Measurements from ENCODE around the gene VEZT. TPM values are rescaled to one million over a fixed set of nuclear protein-coding genes. Genes with fewer than 3 reads are reported as not detected.
"Not testable (repeated sequence)": the region's sequence is repeated elsewhere in the genome, so short reads cannot be mapped to it uniquely, and the experiment has no call there.

VEZT gene
- total RNA-seq, 1 experiment from 2014 or later: 77.4 TPM

GRCh38 chr12:95303476-95303875 lies 85.9 kb downstream of the VEZT start:
- Mint-ChIP-seq H3K4me3 (ENCODE audit: unreplicated experiment) (no peak overlapping the region), H3K4me1 (ENCODE audit: low read depth, unreplicated experiment) (no peaks in the 10 kb centered on the region), H3K9me3 (ENCODE audit: unreplicated experiment) (no peaks in the 10 kb centered on the region), H3K27ac (ENCODE audit: unreplicated experiment) (no peak overlapping the region), H3K36me3 (ENCODE audit: insufficient read depth, unreplicated experiment) (peaks cover 29% of the 10 kb centered on the region), H3K27me3 (ENCODE audit: insufficient read depth, unreplicated experiment) (no peaks in the 10 kb centered on the region)
- no peak for DNase-seq
- TF ChIP-seq CTCF (IDR thresholded peaks at IDR 0.05; ENCODE audit: insufficient read depth in 1 of 2, low read depth in 1 of 2, low read length in 1 of 2, severe bottlenecking in 1 of 2, unreplicated experiment in 1 of 2): no peak
- Histone ChIP-seq H3K36me3 (ENCODE audit: control insufficient read depth, insufficient read depth, low read length) (no peaks in the 10 kb centered on the region), H3K4me3 (ENCODE audit: low read depth, low read length) (no peak overlapping the region), H3K9me3 (no peaks in the 10 kb centered on the region), H3K4me1 (peaks cover 37% of the 10 kb centered on the region), H3K27me3 (replicated peaks; ENCODE audit: control insufficient read depth, insufficient read depth, low read length) (no peaks in the 10 kb centered on the region)
- intact Hi-C loops (cut with micrococcal nuclease; ENCODE audit: unreplicated experiment): no loop called here
- ChIA-PET CTCF (no interaction called here), POLR2A (no interaction called here)
- BruUV-seq (replicated peaks): no TSS peak

- POLR2A ChIA-PET: no interaction called here
- H3K9me3 Mint-ChIP-seq (ENCODE audit: unreplicated experiment): no peaks in the 10 kb centered on the region
Observed at GRCh38 chr12:95304673-95305198, 87.1 kb downstream of the VEZT start.

GRCh38 chr12:95312656-95313055 lies 95.0 kb downstream of the VEZT start:
- ChIA-PET CTCF (interaction anchor here (0.7 kb wide), 1 partner anchor 187 kb away, joined by 4 read pairs; no protein-coding TSS in a partner anchor), POLR2A (no interaction called here)
- intact Hi-C loops (cut with micrococcal nuclease; ENCODE audit: unreplicated experiment): no loop called here
- peaks cover 8% of the 10 kb centered on the region for H3K4me1 Mint-ChIP-seq (ENCODE audit: low read depth, unreplicated experiment)
- Histone ChIP-seq H3K36me3 (ENCODE audit: control insufficient read depth, insufficient read depth, low read length) (no peaks in the 10 kb centered on the region), H3K4me1 (peaks cover 15% of the 10 kb centered on the region), H3K4me3 (ENCODE audit: low read depth, low read length) (no peak overlapping the region), H3K9me3 (no peaks in the 10 kb centered on the region), H3K27me3 (replicated peaks; ENCODE audit: control insufficient read depth, insufficient read depth, low read length) (no peaks in the 10 kb centered on the region)
- H3K27ac Mint-ChIP-seq (ENCODE audit: unreplicated experiment): no peak overlapping the region
- no peaks in the 10 kb centered on the region for H3K27me3 Mint-ChIP-seq (ENCODE audit: insufficient read depth, unreplicated experiment)
- no peaks in the 10 kb centered on the region for H3K9me3 Mint-ChIP-seq (ENCODE audit: unreplicated experiment)
- H3K4me3 Mint-ChIP-seq (ENCODE audit: unreplicated experiment): no peak overlapping the region
- no peak for DNase-seq
- TF ChIP-seq CTCF (IDR thresholded peaks at IDR 0.05; ENCODE audit: insufficient read depth in 1 of 2, low read depth in 1 of 2, low read length in 1 of 2, severe bottlenecking in 1 of 2, unreplicated experiment in 1 of 2): no peak
- no TSS peak for BruUV-seq (replicated peaks)
- peaks cover 33% of the 10 kb centered on the region for H3K36me3 Mint-ChIP-seq (ENCODE audit: insufficient read depth, unreplicated experiment)

More at GRCh38 chr12:95304673-95305198, 87.1 kb downstream of the VEZT start:
- peaks cover 40% of the 10 kb centered on the region for H3K36me3 Mint-ChIP-seq (ENCODE audit: insufficient read depth, unreplicated experiment)
- no peak for TF ChIP-seq CTCF (IDR thresholded peaks at IDR 0.05; ENCODE audit: insufficient read depth in 1 of 2, low read depth in 1 of 2, low read length in 1 of 2, severe bottlenecking in 1 of 2, unreplicated experiment in 1 of 2)
- no TSS peak for BruUV-seq (replicated peaks)
- H3K4me1 Mint-ChIP-seq (ENCODE audit: low read depth, unreplicated experiment): no peaks in the 10 kb centered on the region
- Histone ChIP-seq H3K4me3 (ENCODE audit: low read depth, low read length) (no peak overlapping the region), H3K9me3 (no peaks in the 10 kb centered on the region), H3K36me3 (ENCODE audit: control insufficient read depth, insufficient read depth, low read length) (no peaks in the 10 kb centered on the region), H3K27me3 (replicated peaks; ENCODE audit: control insufficient read depth, insufficient read depth, low read length) (no peaks in the 10 kb centered on the region), H3K4me1 (peaks cover 26% of the 10 kb centered on the region)
- H3K27me3 Mint-ChIP-seq (ENCODE audit: insufficient read depth, unreplicated experiment): no peaks in the 10 kb centered on the region
- H3K27ac Mint-ChIP-seq (ENCODE audit: unreplicated experiment): peak overlapping the region; percentile 61
- DNase-seq: no peak
- CTCF ChIA-PET: no interaction called here
- no peak overlapping the region for H3K4me3 Mint-ChIP-seq (ENCODE audit: unreplicated experiment)
- intact Hi-C loops (cut with micrococcal nuclease; ENCODE audit: unreplicated experiment): no loop called here

GRCh38 chr12:95314756-95315155 lies 97.1 kb downstream of the VEZT start:
- CTCF ChIA-PET; intact Hi-C loops (cut with micrococcal nuclease; ENCODE audit: unreplicated experiment): not testable (repeated sequence)

More at GRCh38 chr12:95314756-95315155, 97.1 kb downstream of the VEZT start:
- H3K36me3 ChIP-seq (ENCODE audit: control insufficient read depth, insufficient read depth, low read length); H3K9me3 ChIP-seq; POLR2A ChIA-PET; H3K9me3 Mint-ChIP-seq (ENCODE audit: unreplicated experiment); H3K4me3 ChIP-seq (ENCODE audit: low read depth, low read length); H3K27me3 Mint-ChIP-seq (ENCODE audit: insufficient read depth, unreplicated experiment); H3K27me3 ChIP-seq (replicated peaks; ENCODE audit: control insufficient read depth, insufficient read depth, low read length); H3K4me3 Mint-ChIP-seq (ENCODE audit: unreplicated experiment); DNase-seq; BruUV-seq (replicated peaks): not testable (repeated sequence)
- peaks cover 32% of the 10 kb centered on the region for H3K4me1 ChIP-seq
- H3K27ac Mint-ChIP-seq (ENCODE audit: unreplicated experiment): peak overlapping the region; percentile 11
- H3K36me3 Mint-ChIP-seq (ENCODE audit: insufficient read depth, unreplicated experiment): peaks cover 21% of the 10 kb centered on the region
- H3K4me1 Mint-ChIP-seq (ENCODE audit: low read depth, unreplicated experiment): peaks cover 11% of the 10 kb centered on the region
